GM12865 (cell line): ENCODE measurements around the gene STX17.

Experiments used
- DNase-seq: peaks from one replicate; pipeline ENCODE4 v3.0.0; 2010; ENCODE audit warnings: low read depth
- H3K4me3 ChIP-seq: 2 replicates; pipeline ENCODE4 v1.5.1; 2011; ENCODE audit warnings: mild to moderate bottlenecking, low read depth, low read length, control low read depth
- TF ChIP-seq, protein P1 (sequence below): IDR thresholded peaks from 2 replicates; pipeline ENCODE4 v1.5.1; 2011; ENCODE audit warnings: low read length, control low read depth, low read depth, inconsistent platforms; ENCODE audit not compliant: insufficient read depth; ENCODE audit errors: missing control alignments

STX17 gene

GRCh38 chr9:99921875-99922710 lies 15.6 kb downstream of the STX17 start:
- TF ChIP-seq, protein P1, sequence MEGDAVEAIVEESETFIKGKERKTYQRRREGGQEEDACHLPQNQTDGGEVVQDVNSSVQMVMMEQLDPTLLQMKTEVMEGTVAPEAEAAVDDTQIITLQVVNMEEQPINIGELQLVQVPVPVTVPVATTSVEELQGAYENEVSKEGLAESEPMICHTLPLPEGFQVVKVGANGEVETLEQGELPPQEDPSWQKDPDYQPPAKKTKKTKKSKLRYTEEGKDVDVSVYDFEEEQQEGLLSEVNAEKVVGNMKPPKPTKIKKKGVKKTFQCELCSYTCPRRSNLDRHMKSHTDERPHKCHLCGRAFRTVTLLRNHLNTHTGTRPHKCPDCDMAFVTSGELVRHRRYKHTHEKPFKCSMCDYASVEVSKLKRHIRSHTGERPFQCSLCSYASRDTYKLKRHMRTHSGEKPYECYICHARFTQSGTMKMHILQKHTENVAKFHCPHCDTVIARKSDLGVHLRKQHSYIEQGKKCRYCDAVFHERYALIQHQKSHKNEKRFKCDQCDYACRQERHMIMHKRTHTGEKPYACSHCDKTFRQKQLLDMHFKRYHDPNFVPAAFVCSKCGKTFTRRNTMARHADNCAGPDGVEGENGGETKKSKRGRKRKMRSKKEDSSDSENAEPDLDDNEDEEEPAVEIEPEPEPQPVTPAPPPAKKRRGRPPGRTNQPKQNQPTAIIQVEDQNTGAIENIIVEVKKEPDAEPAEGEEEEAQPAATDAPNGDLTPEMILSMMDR = no peak

DNA sequence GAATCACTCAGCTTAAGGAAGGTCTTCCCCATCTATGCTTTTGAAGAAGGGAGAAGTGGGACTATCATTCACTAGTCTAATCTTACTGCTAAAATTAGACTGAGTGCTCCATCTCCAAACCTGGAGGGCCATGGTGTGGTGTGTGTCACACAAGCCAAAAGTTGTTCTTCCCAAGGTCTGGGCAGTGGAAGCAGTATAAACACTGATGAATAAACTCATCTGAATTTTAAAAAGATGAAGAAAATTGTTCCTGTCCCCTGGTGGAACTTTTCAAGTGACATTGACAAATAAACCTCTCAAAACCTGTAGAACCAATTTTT lies 16.2 kb downstream of the STX17 start:
- no peak overlapping the region for H3K4me3 ChIP-seq
- TF ChIP-seq, protein P1 = no peak
- DNase-seq = no peak

More at GRCh38 chr9:99921875-99922710, 15.6 kb downstream of the STX17 start:
- no peak overlapping the region for H3K4me3 ChIP-seq
- no peak for DNase-seq

DNA sequence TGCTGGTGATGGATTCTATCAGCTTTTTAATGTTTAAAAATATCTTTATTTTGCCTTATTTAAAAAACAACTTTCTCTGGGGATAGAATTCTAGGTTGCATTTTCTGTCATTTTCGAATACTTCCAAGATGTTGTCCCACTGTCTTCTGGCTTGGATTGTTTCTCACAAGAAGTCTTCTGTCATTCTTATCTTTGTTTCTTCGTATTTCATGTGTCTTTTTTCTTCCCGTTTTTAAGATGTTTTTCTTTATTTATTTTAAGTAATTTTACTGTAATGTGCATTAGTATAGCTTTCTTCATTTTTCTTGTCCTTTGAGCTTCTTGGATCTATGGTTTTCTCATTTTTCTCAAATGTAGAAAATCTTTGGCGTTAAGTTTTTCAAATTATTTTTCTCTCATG lies 19.1 kb downstream of the STX17 start:
- no peak overlapping the region for H3K4me3 ChIP-seq
- TF ChIP-seq, protein P1 = no peak
- no peak for DNase-seq

GRCh38 chr9:99929652-99930051 lies 23.2 kb downstream of the STX17 start:
- TF ChIP-seq, protein P1 = no peak
- no peak for DNase-seq

DNA sequence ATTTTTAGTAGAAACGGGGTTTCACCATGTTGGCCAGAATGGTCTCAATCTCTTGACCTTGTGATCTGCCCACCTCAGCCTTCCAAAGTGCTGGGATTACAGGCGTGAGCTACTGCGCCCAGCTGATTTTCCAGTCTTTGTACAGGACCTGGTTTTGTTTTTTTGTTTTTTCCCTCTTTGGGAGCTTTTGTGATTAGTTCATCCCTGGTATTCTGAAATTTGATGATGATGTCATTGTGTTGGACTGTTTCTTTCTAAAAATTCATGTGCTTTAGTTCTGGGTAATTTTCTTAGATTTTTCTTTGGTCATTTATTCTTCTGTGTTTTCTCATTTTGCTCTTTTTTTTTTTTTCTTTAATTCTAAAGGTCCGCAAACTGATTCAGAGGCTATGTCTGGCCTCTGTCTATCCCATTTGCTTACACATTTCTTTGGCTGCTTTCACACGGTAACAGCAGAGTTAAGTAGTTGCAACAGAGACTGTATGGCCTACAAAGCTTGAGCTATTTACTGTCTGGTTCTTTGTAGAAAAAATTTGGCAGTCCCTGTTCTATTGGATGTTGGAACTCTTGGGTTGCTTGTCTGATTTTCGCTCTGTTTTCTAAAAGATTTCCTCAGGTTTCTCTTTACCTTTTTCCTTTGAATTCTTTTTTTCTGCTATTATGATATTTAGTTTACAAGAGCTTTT lies 24.8 kb downstream of the STX17 start:
- no peak overlapping the region for H3K4me3 ChIP-seq
- DNase-seq = no peak
- TF ChIP-seq, protein P1 = no peak

More at GRCh38 chr9:99929652-99930051, 23.2 kb downstream of the STX17 start:
- no peak overlapping the region for H3K4me3 ChIP-seq

GRCh38 chr9:99936947-99937587 lies 30.6 kb downstream of the STX17 start:
- no peak for DNase-seq
- H3K4me3 ChIP-seq = no peak overlapping the region
- TF ChIP-seq, protein P1 = no peak
